HG03196 (cell line): Measurements from ENCODE around the gene SPATS2.

Source experiments
- ATAC-seq: cut with Tn5 transposase; IDR thresholded peaks from one replicate; pipeline ENCODE4 v1.9.1; 2021; ENCODE audit not compliant: unreplicated experiment

The SPATS2 gene

DNA sequence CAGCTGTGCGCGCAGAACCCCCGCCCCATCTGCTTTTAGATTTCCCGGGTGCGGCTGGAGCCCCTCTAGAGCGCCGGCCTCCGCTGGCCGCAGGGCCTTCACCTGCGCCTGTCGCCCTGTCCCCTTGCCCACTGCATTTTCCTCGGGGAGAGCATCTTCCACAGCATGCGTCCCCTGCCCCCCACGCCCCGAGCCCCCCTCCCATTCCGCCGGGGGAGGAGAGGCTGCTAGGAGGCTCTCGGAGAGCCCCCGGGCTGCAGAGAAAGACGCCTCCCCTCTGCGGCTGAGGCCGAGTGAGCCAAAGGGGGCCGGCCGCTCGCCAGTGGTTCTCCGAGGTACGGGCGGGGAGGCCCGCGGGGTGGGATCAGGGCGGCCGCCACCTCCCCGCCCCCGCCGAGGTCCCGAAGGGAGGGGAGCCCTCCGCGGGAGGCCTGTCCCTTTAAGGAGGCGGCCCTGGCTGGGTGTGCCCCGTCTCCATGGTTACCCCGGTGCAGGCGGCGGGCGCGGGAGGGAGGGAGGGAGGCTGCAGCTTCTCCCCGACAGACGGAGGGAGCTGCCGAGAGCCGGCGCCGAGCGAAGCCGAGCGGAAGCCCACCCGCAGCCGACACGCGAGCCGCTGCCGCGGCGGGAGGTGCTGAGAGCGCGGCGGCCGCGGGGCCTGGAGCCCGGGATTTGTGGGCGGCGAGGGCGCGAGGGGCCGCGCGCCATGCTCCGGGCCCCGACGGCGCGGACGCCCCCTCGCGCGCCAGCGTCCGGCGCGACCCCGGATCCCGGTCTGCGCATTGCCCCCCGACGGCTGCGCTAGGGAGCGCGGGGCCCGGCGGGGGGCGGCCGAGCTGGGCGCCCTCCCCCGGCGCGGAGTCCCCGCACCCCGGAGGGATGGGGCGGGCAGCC, 171.5 kb downstream of the SPATS2 start, which contains the start of gene KCNH3:
Gene KCNH3, plus strand, starts transcription at position 521 of the 894 bp plus-strand sequence. CDS start 387 bp downstream, outside the sequence.
- no peak for ATAC-seq

DNA sequence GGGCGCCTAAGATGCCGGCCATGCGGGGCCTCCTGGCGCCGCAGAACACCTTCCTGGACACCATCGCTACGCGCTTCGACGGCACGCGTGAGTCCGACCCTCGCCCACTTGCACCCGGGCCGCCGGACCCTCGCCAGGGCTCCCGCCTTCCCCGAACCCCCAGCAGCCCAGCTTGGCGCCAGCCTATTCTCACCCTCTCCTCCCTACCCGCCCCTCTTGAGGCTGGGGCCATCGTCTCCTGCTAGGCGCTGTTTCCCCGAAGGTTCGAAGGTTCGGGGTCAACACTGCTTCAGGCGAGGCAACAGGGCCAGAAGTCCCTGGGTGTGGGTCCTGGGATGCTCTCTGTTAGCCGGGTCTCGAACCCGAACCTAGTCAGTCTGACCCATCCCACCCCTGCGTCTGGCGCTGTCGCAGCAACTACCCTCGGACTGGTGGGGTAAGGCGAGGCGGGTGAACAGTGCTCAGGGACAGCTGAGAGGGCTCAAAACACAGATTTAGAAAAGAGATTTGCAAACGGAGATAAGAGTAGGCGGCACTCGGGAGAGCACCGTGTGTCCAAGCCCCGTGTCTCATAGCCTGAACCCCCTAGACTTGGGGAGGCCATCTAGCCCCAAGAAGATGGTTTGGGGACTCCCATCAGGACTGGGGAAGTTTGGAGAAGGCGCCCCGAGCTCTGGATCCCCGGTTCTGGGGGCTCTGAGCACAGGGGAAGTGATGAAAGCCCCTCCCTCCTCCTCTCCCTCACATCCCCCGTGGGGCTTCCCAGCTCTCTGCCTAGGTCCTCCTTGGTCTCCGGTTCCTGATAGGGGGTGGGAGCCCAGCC, 172.4 kb downstream of the SPATS2 start:
- ATAC-seq, result no peak

DNA sequence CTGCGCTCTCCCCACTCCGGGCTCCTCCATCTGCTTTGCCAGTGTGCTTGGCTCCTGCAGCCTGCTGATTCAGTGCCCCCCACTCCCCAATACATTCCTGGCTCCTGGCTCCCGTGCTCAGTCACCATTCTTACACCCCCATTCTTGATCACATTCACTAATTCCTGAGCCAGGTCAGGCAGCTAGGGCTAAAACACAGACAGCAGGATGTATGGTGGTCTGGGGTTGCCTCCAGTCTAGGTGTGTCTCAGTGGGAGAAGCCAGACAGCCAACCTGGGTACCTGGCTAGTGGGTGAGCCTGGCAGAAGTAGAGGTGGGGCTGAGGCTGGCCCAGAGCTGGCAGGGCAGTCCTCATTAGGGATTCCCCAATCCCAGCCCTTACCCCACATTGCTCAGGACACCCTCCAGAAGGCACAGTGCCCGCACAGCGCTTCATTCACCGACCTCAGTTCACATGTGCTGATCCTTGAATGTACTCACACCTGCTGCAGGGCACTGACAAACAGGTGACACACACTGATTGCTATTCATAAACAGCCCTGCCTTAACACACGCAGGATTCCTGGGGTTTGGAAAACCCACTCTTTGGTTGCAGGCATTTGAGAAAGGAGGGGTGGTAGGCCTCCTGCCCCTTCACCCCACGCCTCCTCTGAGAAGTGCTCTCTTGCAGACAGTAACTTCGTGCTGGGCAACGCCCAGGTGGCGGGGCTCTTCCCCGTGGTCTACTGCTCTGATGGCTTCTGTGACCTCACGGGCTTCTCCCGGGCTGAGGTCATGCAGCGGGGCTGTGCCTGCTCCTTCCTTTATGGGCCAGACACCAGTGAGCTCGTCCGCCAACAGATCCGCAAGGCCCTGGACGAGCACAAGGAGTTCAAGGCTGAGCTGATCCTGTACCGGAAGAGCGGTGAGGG, 173.2 kb downstream of the SPATS2 start:
- no peak for ATAC-seq

DNA sequence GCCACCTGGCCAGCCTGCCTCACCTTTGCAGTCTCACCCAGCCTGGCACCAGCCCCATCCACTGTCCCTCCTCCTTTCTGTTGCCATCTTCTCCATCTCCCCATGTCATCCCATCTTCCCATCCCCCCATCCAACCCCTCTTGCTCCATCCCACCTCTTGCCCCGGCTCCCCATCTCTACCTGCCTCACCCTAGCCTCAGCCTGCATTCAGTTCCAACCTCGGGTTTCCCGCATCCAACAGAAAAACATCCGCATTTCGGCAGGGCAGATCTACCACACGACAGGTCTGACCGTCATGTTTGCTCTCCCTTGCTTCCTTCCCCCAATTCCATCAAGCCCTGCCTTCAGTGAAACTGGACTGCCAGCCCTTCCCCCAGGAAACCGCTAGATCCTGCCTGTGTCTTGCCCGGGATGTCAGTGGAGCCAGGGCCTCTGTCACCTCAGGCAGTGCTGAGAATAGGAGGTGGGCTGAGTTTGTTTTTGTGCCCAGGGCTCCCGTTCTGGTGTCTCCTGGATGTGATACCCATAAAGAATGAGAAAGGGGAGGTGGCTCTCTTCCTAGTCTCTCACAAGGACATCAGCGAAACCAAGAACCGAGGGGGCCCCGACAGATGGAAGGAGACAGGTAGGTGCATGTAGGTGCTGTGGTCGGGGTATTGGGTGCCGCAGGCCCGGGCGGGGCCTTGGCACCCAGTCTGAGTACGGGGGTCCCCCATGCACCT, 174.0 kb downstream of the SPATS2 start:
- ATAC-seq, result no peak

DNA sequence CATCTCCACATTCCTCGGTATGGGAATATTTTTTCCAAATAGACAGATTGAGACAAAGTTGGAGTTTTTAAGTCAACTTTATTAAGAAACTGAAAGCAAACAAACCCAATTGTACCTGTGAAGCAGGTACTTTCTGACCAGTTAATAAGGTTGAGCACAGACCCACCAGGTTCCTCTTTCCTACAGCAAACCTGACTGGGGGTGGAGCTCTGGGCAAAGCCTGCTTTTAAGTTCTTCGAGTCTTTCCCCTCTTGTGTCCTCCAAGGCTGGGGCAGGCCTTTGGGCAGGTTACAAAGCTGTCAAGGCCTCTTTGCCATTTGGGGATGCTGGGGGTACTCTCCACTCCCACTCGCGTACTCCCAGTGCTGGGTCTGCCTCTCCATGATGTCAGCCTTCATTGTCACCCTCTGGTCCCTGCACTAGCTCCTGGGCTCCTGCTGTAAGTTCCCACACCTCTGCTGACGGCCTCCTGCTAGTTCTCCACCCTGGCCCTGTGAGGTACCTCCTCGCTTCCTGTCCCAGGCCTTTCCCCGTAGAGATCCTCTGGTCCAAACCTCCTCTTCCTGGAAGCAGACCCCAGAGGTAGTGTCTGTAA, 174.7 kb downstream of the SPATS2 start:
- ATAC-seq, result no peak

DNA sequence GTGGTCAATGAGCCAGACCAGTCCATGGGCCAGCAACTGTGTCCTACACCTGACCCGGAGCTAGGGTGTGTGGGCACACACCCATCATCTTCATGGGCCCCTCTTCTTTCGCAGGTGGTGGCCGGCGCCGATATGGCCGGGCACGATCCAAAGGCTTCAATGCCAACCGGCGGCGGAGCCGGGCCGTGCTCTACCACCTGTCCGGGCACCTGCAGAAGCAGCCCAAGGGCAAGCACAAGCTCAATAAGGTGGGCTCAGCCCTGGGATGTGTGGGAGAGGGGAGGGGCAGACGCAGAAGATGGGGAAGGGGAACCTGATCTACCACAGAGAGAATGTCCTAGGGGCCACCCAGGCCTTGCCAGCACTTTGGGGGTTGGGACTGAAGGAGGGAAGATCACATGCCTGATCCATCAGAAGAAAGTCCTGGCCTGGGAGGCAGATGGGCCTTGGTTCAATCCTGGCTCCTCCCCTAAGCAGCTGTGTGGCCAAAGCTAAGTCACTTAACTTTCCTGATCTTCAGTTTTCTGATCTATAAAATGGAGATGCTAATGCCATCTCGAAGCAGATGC, 175.4 kb downstream of the SPATS2 start:
- no peak for ATAC-seq

DNA sequence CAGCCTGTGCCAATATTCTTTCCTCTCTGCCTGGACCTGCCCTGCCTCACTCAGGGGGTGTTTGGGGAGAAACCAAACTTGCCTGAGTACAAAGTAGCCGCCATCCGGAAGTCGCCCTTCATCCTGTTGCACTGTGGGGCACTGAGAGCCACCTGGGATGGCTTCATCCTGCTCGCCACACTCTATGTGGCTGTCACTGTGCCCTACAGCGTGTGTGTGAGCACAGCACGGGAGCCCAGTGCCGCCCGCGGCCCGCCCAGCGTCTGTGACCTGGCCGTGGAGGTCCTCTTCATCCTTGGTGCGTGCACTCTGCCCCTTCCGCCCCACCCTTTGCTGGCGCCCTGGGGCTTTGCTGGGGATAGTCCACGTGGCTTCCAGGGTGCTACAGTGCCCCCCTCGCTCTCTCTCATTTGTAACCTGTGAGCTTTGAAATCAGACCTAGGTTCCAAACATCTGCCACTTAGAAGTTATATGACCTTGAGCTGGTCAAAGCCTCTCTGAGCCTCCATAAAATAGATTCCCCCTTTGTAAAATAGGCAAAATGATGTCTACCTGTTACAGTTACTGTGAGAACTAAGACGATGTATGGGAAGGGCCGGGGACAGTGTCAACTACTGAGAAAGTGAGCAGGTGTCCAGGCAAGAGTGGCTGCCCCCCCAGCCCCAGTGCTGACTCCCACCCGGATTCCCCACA, 176.1 kb downstream of the SPATS2 start:
- ATAC-seq, result no peak

DNA sequence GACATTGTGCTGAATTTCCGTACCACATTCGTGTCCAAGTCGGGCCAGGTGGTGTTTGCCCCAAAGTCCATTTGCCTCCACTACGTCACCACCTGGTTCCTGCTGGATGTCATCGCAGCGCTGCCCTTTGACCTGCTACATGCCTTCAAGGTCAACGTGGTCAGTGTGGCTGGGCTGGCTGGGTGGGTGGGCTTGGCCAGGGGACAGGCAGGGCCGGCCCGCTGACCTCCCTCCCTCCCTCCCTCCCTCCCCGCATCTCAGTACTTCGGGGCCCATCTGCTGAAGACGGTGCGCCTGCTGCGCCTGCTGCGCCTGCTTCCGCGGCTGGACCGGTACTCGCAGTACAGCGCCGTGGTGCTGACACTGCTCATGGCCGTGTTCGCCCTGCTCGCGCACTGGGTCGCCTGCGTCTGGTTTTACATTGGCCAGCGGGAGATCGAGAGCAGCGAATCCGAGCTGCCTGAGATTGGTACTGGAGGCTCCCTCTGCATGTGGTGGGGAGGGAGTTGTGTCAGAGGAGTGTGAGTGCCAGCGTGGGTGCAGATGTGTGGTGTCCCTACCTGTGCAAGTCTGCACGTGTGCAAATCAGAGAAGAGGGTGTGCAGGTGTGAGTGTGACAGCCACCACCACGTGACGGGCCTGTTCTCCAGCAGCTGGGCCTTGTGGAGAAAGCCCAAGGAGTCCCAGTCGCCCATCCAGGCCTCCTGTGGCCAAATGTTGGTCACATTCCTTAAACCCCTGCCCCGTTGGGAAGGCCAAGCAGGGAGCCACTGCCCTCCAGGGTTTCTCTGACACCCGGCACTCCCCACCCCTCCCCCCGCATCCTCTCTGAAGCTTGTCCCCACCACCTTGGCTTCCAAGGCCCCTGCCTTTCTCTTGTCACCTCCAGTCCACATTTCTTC, 176.9 kb downstream of the SPATS2 start:
- no peak for ATAC-seq

DNA sequence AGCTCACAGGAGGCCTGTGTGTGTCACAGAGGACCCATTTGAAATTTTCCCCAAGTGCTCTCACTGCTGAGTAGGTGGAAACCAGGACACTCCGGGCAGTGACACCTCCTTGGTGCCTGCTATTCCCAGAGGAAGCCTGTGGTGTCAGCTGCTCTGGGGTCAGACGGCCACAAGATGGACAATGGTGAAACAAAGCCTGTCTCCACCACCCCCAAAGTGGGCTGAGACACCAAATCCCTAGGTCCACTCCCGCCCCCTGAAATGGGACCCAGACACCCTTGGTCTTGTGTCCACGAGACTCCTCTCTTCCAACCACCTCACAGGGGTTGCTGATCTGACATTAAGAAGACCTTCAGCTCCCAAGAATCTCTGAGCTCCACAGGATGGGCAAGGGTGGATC, 178.6 kb downstream of the SPATS2 start:
- ATAC-seq, result no peak

DNA sequence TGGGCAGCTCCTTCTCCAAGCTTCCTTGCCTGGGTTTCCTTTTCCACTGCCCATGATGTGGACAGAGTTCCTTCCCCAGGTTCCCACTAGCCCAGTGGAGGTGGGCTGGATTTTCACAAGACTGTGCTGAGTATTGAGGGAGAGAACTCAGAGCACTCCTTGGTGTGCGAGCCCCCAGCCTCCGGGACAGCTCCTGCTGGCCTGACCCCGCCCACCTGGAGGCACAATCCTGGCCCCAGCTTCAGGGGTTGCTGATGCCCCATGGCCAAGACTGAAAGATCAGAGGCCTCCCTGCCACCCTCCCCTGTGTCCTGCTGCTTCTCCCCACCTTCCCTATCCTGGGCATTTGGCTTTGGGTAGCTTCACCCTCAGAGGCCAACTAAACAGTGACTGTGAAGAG, 179.2 kb downstream of the SPATS2 start:
- ATAC-seq, result no peak

DNA sequence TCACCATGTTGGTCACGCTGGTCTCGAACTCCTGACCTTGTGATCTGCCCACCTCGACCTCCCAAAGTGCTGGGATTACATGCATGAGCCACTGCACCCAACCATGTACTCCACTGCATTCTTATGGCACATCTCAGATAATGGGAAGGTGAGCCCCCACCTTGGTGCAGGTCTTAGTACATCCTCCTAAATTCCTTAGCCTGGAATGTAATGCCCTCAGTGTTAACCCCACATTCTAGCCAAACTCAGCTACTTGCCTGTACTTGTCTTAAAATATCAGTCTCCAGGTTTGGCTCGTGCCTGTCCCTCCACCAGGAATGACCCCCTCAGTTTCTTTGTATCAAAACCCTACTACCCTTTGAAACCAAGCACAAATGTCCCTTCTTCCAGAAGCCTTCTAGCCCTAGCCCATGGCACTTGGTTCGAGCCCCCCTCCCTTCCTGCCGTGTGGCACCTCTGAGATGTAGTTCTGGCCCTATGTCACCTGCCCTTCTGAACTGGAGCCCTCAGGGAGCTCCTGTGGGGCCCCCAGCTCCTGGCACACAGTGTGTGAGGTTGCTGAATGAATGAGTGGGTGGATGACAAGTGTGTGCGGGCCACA, 179.9 kb downstream of the SPATS2 start:
- no peak for ATAC-seq

DNA sequence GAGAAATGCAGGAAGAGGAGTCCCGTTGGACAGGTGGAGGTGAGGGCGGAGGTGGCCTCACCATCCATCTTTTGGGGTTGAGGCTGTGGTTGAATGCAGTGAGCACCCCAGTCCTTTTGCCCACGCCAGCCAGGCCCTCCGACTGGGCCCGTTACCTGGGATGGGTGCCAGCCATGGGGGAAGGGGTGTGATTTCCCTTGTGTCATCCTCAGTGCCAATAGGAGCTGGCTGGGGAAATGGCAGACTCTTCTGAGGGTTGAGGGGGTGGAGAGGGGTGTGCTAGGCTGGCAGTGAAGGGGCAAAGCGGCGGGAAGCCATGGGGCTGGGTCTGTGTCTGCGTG, 181.2 kb downstream of the SPATS2 start:
- ATAC-seq, result no peak

DNA sequence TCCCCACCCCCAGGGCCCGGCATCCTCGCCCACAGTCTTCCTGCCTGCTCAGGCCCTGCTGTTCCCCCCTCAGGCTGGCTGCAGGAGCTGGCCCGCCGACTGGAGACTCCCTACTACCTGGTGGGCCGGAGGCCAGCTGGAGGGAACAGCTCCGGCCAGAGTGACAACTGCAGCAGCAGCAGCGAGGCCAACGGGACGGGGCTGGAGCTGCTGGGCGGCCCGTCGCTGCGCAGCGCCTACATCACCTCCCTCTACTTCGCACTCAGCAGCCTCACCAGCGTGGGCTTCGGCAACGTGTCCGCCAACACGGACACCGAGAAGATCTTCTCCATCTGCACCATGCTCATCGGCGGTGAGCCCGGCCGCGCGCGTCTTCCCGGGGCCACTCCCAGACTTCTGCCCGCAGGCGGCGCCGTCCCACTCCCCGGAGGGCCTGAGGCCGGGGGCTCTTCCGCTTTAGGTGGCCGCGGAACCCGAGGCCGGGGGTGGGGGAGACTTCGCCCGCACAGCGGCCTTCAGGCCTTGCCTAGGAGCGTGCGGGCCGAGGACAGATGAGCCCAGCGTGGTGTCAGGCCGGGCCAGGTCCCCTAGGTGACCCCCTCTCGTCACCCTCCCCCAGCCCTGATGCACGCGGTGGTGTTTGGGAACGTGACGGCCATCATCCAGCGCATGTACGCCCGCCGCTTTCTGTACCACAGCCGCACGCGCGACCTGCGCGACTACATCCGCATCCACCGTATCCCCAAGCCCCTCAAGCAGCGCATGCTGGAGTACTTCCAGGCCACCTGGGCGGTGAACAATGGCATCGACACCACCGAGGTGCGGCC, 181.8 kb downstream of the SPATS2 start:
- ATAC-seq, result no peak

DNA sequence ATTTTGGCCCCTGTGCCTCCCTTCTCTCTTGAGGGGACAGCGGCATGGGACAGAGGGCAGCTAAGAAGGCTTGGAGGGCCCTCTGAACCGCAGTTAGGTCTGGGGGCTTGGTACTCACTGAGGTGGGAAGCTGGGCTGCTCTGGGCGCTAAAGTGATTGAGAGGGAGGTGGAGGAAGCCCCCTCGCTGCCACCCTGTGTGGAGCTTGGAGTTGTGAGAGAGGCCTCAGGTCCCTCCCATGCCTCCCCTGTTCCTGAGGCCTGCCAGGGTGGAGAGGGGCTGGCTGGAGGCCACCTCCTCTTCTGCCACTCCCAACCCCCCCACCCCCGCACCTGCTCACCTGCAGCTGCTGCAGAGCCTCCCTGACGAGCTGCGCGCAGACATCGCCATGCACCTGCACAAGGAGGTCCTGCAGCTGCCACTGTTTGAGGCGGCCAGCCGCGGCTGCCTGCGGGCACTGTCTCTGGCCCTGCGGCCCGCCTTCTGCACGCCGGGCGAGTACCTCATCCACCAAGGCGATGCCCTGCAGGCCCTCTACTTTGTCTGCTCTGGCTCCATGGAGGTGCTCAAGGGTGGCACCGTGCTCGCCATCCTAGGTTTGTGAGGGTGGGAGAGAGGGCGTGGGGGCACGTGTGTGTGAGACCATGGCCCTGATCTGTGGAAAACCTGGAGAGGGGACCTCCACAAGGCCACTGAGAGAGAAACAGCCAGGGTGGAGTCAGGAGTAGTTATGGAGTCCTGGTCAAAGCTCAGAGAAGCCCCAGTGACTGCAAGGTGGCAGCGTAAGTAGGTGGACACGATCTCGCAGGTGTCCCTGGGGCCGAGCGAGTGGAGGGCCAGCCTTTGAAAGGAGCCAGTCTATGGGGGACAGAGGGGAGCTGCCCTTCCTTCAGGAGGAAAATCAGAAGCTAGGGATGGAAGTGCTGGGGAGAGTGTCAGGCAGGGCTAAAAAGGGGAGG, 182.8 kb downstream of the SPATS2 start:
- ATAC-seq, result no peak

DNA sequence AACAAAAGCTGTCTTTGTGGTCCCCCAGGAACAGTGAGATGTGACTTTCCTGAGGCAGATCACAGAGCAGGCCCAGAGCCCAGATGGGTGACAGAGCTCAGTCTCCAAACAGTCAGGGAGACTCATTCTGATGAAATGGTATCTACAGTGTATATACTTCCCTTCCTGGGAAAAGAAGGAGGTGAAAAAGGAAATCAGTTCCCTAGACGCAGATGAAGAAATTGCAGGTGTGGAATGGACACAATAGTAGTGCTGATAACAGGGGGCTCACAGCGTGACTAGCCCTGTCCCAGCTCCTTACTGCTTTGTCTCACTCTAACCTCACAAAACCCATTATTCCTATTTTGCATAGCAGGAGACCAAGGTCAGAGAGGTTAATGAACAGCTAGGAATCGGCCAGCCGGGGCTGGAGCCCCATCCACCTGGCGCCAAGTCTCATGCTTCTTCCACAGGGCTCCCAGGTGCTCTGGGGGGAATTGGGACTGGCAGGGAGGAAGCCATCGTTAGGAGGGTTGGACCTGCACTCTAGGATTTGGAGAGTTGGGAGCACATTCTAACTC, 183.5 kb downstream of the SPATS2 start:
- ATAC-seq, result no peak
